GM18519 (cell line): ENCODE measurements around the gene SMOC1.

ENCODE experiments used
- ATAC-seq: cut with Tn5 transposase; IDR thresholded peaks from one replicate; pipeline ENCODE4 v1.9.1; 2021; ENCODE audit warnings: mild to moderate bottlenecking, moderate library complexity; ENCODE audit not compliant: unreplicated experiment, low FRiP score

Gene SMOC1

GRCh38 chr14:69879175-69880043 is at the start of gene SMOC1:
Gene SMOC1, plus strand, starts transcription at chr14:69879416. Its CDS starts 263 bp downstream, at chr14:69879679.
- ATAC-seq, result no peak

GRCh38 chr14:69838881-69839416 is 40.3 kb upstream of the SMOC1 start:
- ATAC-seq, result no peak

- no peak for ATAC-seq
Measured at GRCh38 chr14:69839661-69840060, 39.6 kb upstream of the SMOC1 start.

- no peak for ATAC-seq
Measured at GRCh38 chr14:69841656-69842055, 37.6 kb upstream of the SMOC1 start.

- no peak for ATAC-seq
Measured at GRCh38 chr14:69842686-69843420, 36.4 kb upstream of the SMOC1 start.

GRCh38 chr14:69844171-69844570 is 35.0 kb upstream of the SMOC1 start:
- no peak for ATAC-seq

GRCh38 chr14:69845050-69845581 is 34.1 kb upstream of the SMOC1 start:
- ATAC-seq, result no peak

- ATAC-seq, result no peak
Measured at GRCh38 chr14:69845787-69846186, 33.4 kb upstream of the SMOC1 start.

- no peak for ATAC-seq
Measured at GRCh38 chr14:69848156-69848555, 31.1 kb upstream of the SMOC1 start.

- ATAC-seq, result no peak
Measured at GRCh38 chr14:69848903-69849391, 30.3 kb upstream of the SMOC1 start.

- no peak for ATAC-seq
Measured at GRCh38 chr14:69850086-69850735, 29.0 kb upstream of the SMOC1 start.

- no peak for ATAC-seq
Measured at GRCh38 chr14:69850736-69851112, 28.5 kb upstream of the SMOC1 start.

- no peak for ATAC-seq
Measured at GRCh38 chr14:69852531-69853321, 26.5 kb upstream of the SMOC1 start.

GRCh38 chr14:69853774-69854173 is 25.4 kb upstream of the SMOC1 start:
- no peak for ATAC-seq

GRCh38 chr14:69854598-69854997 is 24.6 kb upstream of the SMOC1 start:
- ATAC-seq, result no peak

- ATAC-seq, result no peak
Measured at GRCh38 chr14:69855180-69855832, 23.9 kb upstream of the SMOC1 start.

GRCh38 chr14:69858801-69859200 is 20.4 kb upstream of the SMOC1 start:
- ATAC-seq, result no peak

GRCh38 chr14:69859591-69859990 is 19.6 kb upstream of the SMOC1 start:
- no peak for ATAC-seq

GRCh38 chr14:69860221-69860620 is 19.0 kb upstream of the SMOC1 start:
- ATAC-seq, result no peak
